Stimulated activated memory B cell treated with anti-CD40 and anti-IgM and Interleukin-4, amounts not matched to agents 10 μg/mL and 1 μg/mL and 100 μg/mL, for 72 hours (primary cell): Measurements from ENCODE around the gene ZDHHC17.

ENCODE experiments used
- ATAC-seq: fragments of 150-1000 bp; cut with Tn5 transposase; 2 replicates; pipeline ENCODE4 v1.10.0; 2021
- H3K27ac Mint-ChIP-seq: one replicate; pipeline ENCODE4 v1.8.0; 2022; ENCODE audit warnings: mild to moderate bottlenecking, mixed read lengths
- H3K27me3 Mint-ChIP-seq: one replicate; pipeline ENCODE4 v1.8.0; 2022; ENCODE audit warnings: mixed read lengths
- H3K36me3 Mint-ChIP-seq: one replicate; pipeline ENCODE4 v1.8.0; 2022; ENCODE audit warnings: mixed read lengths
- H3K4me1 Mint-ChIP-seq: one replicate; pipeline ENCODE4 v1.8.0; 2022; ENCODE audit warnings: mixed read lengths
- H3K4me3 Mint-ChIP-seq: one replicate; pipeline ENCODE4 v1.8.0; 2022; ENCODE audit warnings: mild to moderate bottlenecking, moderate library complexity, mixed read lengths
- H3K9me3 Mint-ChIP-seq: one replicate; pipeline ENCODE4 v1.8.0; 2022; ENCODE audit warnings: mixed read lengths

Gene ZDHHC17

GRCh38 chr12:76872415-76872814, 108.5 kb downstream of the ZDHHC17 start:
- Mint-ChIP-seq H3K4me1 (no peaks in the 10 kb centered on the region), H3K4me3 (no peak overlapping the region), H3K27me3 (peaks cover 17% of the 10 kb centered on the region), H3K27ac (no peak overlapping the region), H3K36me3 (no peaks in the 10 kb centered on the region), H3K9me3 (peaks cover 3% of the 10 kb centered on the region)
- no peak for ATAC-seq

GRCh38 chr12:76874027-76874426, 110.1 kb downstream of the ZDHHC17 start:
- no peak for ATAC-seq
- peaks cover 32% of the 10 kb centered on the region for H3K27me3 Mint-ChIP-seq
- no peaks in the 10 kb centered on the region for H3K36me3 Mint-ChIP-seq
- H3K4me1 Mint-ChIP-seq = peaks cover 8% of the 10 kb centered on the region
- H3K9me3 Mint-ChIP-seq = peaks cover 3% of the 10 kb centered on the region
- no peak overlapping the region for H3K27ac Mint-ChIP-seq
- no peak overlapping the region for H3K4me3 Mint-ChIP-seq

GRCh38 chr12:76874491-76875190, 110.7 kb downstream of the ZDHHC17 start:
- Mint-ChIP-seq H3K27me3 (peaks cover 39% of the 10 kb centered on the region), H3K27ac (no peak overlapping the region), H3K4me1 (peaks cover 14% of the 10 kb centered on the region), H3K4me3 (no peak overlapping the region), H3K36me3 (no peaks in the 10 kb centered on the region), H3K9me3 (no peaks in the 10 kb centered on the region)
- ATAC-seq = no peak

DNA sequence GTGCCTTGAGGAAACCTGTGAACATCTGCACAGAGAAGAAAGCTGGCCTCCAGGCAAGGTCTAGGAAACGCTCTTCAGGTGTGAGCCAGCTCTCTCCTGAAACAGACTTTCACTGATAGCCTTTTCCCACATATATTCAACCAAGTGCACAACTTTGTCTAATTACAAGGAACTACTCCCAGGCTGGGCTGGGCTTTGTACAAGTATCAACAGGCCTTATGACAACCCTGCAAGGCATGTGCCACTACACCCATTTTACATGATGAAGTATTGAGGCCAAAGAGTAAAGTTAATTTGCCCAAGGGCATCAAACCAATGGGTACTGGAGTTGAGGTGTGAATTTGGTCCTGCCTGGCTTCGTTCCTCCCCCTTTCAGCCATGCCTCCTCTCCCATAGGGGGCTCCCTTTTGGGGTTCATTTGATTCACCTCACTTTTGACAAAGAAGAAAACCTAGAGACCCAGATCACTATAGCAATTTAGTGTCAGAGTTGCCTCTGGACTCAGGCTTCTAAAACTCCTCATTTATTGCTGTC, 112.8 kb downstream of the ZDHHC17 start:
- Mint-ChIP-seq H3K4me1 (peaks cover 16% of the 10 kb centered on the region), H3K36me3 (no peaks in the 10 kb centered on the region), H3K27me3 (peaks cover 42% of the 10 kb centered on the region), H3K4me3 (no peak overlapping the region), H3K9me3 (no peaks in the 10 kb centered on the region), H3K27ac (no peak overlapping the region)
- ATAC-seq = no peak

GRCh38 chr12:76878099-76878898, 114.4 kb downstream of the ZDHHC17 start:
- Mint-ChIP-seq H3K27ac (peak overlapping the region; percentile 23), H3K9me3 (no peaks in the 10 kb centered on the region), H3K36me3 (no peaks in the 10 kb centered on the region), H3K27me3 (peaks cover 55% of the 10 kb centered on the region), H3K4me1 (peaks cover 16% of the 10 kb centered on the region), H3K4me3 (peak overlapping the region; percentile 83)
- peak; percentile 55 for ATAC-seq

- H3K4me3 Mint-ChIP-seq = peak within 1 kb of the TSS; percentile 83
- no peaks in the 10 kb centered on the region for H3K36me3 Mint-ChIP-seq
- peak; percentile 82 for ATAC-seq
- H3K27me3 Mint-ChIP-seq = peaks cover 63% of the 10 kb centered on the region
- H3K9me3 Mint-ChIP-seq = no peaks in the 10 kb centered on the region
- H3K27ac Mint-ChIP-seq = peak within 1 kb of the TSS; percentile 36
- H3K4me1 Mint-ChIP-seq = peaks cover 16% of the 10 kb centered on the region
These were observed 115.2 kb downstream of the ZDHHC17 start, which contains the start of gene CSRP2 for GRCh38 chr12:76878899-76879709. CSRP2 (minus strand) TSS chr12:76879019; CDS start chr12:76866260, 12,759 bp downstream.

- H3K4me1 Mint-ChIP-seq = peaks cover 16% of the 10 kb centered on the region
- no peaks in the 10 kb centered on the region for H3K36me3 Mint-ChIP-seq
- H3K4me3 Mint-ChIP-seq = peak overlapping the region; percentile 79
- peak overlapping the region; percentile 36 for H3K27ac Mint-ChIP-seq
- ATAC-seq = no peak
- H3K9me3 Mint-ChIP-seq = no peaks in the 10 kb centered on the region
- H3K27me3 Mint-ChIP-seq = peaks cover 61% of the 10 kb centered on the region
These were observed 116.0 kb downstream of the ZDHHC17 start for GRCh38 chr12:76879710-76880518.

DNA sequence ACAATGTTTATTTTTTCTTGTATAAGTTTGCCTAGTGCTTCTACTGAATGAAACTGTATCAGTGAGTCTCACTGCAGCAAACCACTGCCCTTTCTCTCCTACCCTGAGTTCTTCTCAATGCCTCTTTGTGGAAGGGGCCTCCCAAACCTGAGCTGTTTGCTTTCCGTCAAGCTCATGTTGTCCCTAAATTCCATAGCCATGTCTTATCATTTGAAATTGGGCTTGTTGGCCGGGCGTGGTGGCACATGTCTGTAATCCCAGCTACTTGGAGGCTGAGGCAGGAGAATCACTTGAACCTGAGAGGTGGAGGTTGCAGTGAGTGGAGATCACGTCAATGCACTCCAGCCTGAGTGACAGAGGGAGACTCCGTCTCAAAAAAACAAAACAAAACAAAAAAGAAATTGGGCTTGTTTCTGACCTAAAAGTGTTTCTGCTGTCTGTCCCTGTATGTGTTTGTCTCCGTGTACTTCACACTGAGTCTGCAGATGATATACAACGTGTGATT, 116.7 kb downstream of the ZDHHC17 start:
- Mint-ChIP-seq H3K27ac (no peak overlapping the region), H3K4me1 (peaks cover 16% of the 10 kb centered on the region), H3K27me3 (peaks cover 55% of the 10 kb centered on the region), H3K9me3 (no peaks in the 10 kb centered on the region), H3K4me3 (no peak overlapping the region), H3K36me3 (no peaks in the 10 kb centered on the region)
- ATAC-seq = no peak

GRCh38 chr12:76881142-76881541, 117.2 kb downstream of the ZDHHC17 start:
- no peaks in the 10 kb centered on the region for H3K9me3 Mint-ChIP-seq
- no peak overlapping the region for H3K27ac Mint-ChIP-seq
- peaks cover 16% of the 10 kb centered on the region for H3K4me1 Mint-ChIP-seq
- H3K27me3 Mint-ChIP-seq = peaks cover 55% of the 10 kb centered on the region
- H3K4me3 Mint-ChIP-seq = no peak overlapping the region
- ATAC-seq = no peak
- H3K36me3 Mint-ChIP-seq = no peaks in the 10 kb centered on the region

- Mint-ChIP-seq H3K9me3 (no peaks in the 10 kb centered on the region), H3K4me1 (peaks cover 16% of the 10 kb centered on the region), H3K27me3 (peaks cover 54% of the 10 kb centered on the region), H3K36me3 (no peaks in the 10 kb centered on the region), H3K4me3 (no peak overlapping the region), H3K27ac (no peak overlapping the region)
- ATAC-seq = no peak
These were observed 118.5 kb downstream of the ZDHHC17 start for GRCh38 chr12:76882367-76882766.

DNA sequence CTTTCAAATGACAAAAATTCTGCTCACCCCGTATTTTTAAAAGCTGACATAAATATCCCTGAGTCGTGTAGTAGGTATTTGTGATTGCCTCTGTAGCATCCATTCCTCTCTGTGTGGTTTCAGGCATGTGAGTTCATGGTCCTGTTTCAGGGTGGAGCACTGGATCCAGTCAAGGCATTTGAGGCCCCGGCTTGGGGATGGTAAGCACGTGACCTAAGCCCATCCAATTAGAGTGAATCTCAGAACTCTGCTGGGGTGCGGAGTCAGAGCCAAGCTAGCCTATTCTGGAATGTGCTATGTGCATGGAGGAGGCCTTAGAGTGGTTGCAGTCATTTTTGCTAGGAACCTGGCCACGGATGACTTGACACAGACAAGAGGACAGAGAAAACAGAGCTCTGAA, 119.2 kb downstream of the ZDHHC17 start:
- no peak overlapping the region for H3K27ac Mint-ChIP-seq
- H3K9me3 Mint-ChIP-seq = no peaks in the 10 kb centered on the region
- H3K4me1 Mint-ChIP-seq = peaks cover 14% of the 10 kb centered on the region
- peaks cover 48% of the 10 kb centered on the region for H3K27me3 Mint-ChIP-seq
- no peak overlapping the region for H3K4me3 Mint-ChIP-seq
- no peaks in the 10 kb centered on the region for H3K36me3 Mint-ChIP-seq
- ATAC-seq = no peak

DNA sequence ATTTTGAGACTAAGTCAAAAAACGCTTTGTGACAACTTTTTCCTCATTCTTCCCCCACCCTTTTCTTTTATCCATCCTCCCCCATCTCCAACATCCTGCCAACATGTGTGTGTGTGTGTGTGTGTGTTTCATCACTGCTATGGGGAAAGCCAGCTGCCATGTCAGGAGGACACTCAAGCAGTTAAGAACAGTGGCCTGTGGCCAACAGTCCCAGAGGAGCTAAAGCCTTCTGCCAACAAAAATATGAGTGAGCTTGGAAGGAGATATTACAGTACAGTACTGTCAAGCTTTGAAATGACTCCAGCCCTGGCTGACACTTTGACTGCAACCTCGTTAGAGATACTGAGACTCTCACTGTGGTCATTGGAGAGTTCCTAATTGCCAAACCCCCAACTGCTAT, 119.9 kb downstream of the ZDHHC17 start:
- no peak for ATAC-seq
- Mint-ChIP-seq H3K9me3 (no peaks in the 10 kb centered on the region), H3K4me3 (no peak overlapping the region), H3K27me3 (peaks cover 48% of the 10 kb centered on the region), H3K4me1 (peaks cover 7% of the 10 kb centered on the region), H3K27ac (no peak overlapping the region), H3K36me3 (no peaks in the 10 kb centered on the region)

GRCh38 chr12:76888775-76889174, 124.9 kb downstream of the ZDHHC17 start:
- Mint-ChIP-seq H3K27ac (no peak overlapping the region), H3K36me3 (no peaks in the 10 kb centered on the region), H3K9me3 (no peaks in the 10 kb centered on the region), H3K4me1 (no peaks in the 10 kb centered on the region), H3K4me3 (no peak overlapping the region), H3K27me3 (peaks cover 23% of the 10 kb centered on the region)
- ATAC-seq = no peak
